ENCODE measurements around the gene KANK2.
A peak's percentile ranks its signal among the peaks of the same experiment; 100 is the strongest.
"Not testable (repeated sequence)": the region's sequence is repeated elsewhere in the genome, so short reads cannot be mapped to it uniquely, and the experiment has no call there.

Gene KANK2

GRCh38 chr19:11169896-11170678 lies 27.3 kb downstream of the KANK2 start:
- no peak for DNase-seq

- no peak for DNase-seq
Measured at GRCh38 chr19:11168568-11168967, 28.8 kb downstream of the KANK2 start.

- DNase-seq, result no peak
Measured at GRCh38 chr19:11166281-11167142, 30.8 kb downstream of the KANK2 start.

GRCh38 chr19:11165486-11166030 lies 31.8 kb downstream of the KANK2 start:
- no peak for DNase-seq

- DNase-seq, result no peak
Measured at GRCh38 chr19:11164879-11165406, 32.4 kb downstream of the KANK2 start.

- no peak for DNase-seq
Measured at GRCh38 chr19:11164296-11164695, 33.0 kb downstream of the KANK2 start.

GRCh38 chr19:11160440-11160768 lies 36.9 kb downstream of the KANK2 start:
- not testable (repeated sequence) for DNase-seq

- no peak for DNase-seq
Measured at GRCh38 chr19:11159598-11160439, 37.5 kb downstream of the KANK2 start.

GRCh38 chr19:11155373-11156120 lies 41.8 kb downstream of the KANK2 start, which contains the start of gene SPC24:
Gene SPC24 (minus strand): TSS chr19:11155782. CDS start chr19:11155776, 6 bp downstream.
- DNase-seq, result peak; percentile 93

- no peak for DNase-seq
Measured at GRCh38 chr19:11154683-11155047, 42.7 kb downstream of the KANK2 start.

GRCh38 chr19:11152318-11153062 lies 44.9 kb downstream of the KANK2 start:
- DNase-seq, result no peak

GRCh38 chr19:11151181-11151580 lies 46.2 kb downstream of the KANK2 start:
- DNase-seq, result no peak

- no peak for DNase-seq
Measured at GRCh38 chr19:11148001-11148400, 49.3 kb downstream of the KANK2 start.

- DNase-seq, result no peak
Measured at GRCh38 chr19:11145536-11145924, 51.8 kb downstream of the KANK2 start.

GRCh38 chr19:11142528-11143171 lies 54.7 kb downstream of the KANK2 start:
- DNase-seq, result no peak

GRCh38 chr19:11141937-11142527 lies 55.3 kb downstream of the KANK2 start:
- no peak for DNase-seq

GRCh38 chr19:11140896-11141295 lies 56.4 kb downstream of the KANK2 start:
- DNase-seq, result no peak

GRCh38 chr19:11140023-11140538 lies 57.3 kb downstream of the KANK2 start:
- DNase-seq, result not testable (repeated sequence)

GRCh38 chr19:11138601-11139300 lies 58.6 kb downstream of the KANK2 start:
- DNase-seq, result no peak

All from KG1 (cell line).